Natural killer cell (primary cell): ENCODE measurements around the gene CHTF18. TPM values are rescaled to one million over a fixed set of nuclear protein-coding genes. Genes with fewer than 3 reads are reported as not detected.

Experiments
- ATAC-seq, 3 donors: fragments of 150-1000 bp in 2 of 3; fragments of 200-7000 bp in 1 of 3; cut with Tn5 transposase; 1 replicate in 1 of 3; 2 replicates in 2 of 3; pipeline ENCODE4 v1.10.0; 2021; ENCODE audit warnings: mild to moderate bottlenecking in 2 of 3, moderate library complexity in 2 of 3
- DNase-seq, 2 donors: peaks; one replicate each; pipeline versions ENCODE4 v3.0.0 to v3.0.0-alpha.2; 2013 to 2021; ENCODE audit warnings: mixed read lengths in 1 of 2
- H3K27ac ChIP-seq: one replicate; pipeline ENCODE4 v1.5.1; 2013; ENCODE audit warnings: mild to moderate bottlenecking, low read length
- H3K27me3 ChIP-seq: one replicate; pipeline ENCODE4 v1.6.1; 2013; ENCODE audit warnings: low read length; ENCODE audit not compliant: control insufficient read depth, insufficient read depth
- H3K36me3 ChIP-seq: one replicate; pipeline ENCODE4 v1.6.1; 2013; ENCODE audit warnings: low read length; ENCODE audit not compliant: control insufficient read depth, insufficient read depth
- H3K4me1 ChIP-seq: one replicate; pipeline ENCODE4 v1.6.1; 2013; ENCODE audit warnings: low read length; ENCODE audit not compliant: control insufficient read depth, insufficient read depth
- H3K4me3 ChIP-seq: one replicate; pipeline ENCODE4 v1.5.1; 2013; ENCODE audit warnings: low read length
- H3K9me3 ChIP-seq: one replicate; pipeline ENCODE4 v1.6.1; 2013; ENCODE audit warnings: low read length; ENCODE audit not compliant: control insufficient read depth, insufficient read depth
- H3K27ac Mint-ChIP-seq, 2 donors: one replicate each; pipeline ENCODE4 v1.8.0; 2022; ENCODE audit warnings: mild to moderate bottlenecking in 2 of 2, mixed read lengths in 2 of 2, moderate library complexity in 1 of 2
- H3K27me3 Mint-ChIP-seq, 2 donors: one replicate each; pipeline ENCODE4 v1.8.0; 2022; ENCODE audit warnings: low read depth in 2 of 2, mixed read lengths in 2 of 2
- H3K36me3 Mint-ChIP-seq: one replicate; pipeline ENCODE4 v1.8.0; 2022; ENCODE audit warnings: mixed read lengths
- H3K4me1 Mint-ChIP-seq, 2 donors: one replicate each; pipeline ENCODE4 v1.8.0; 2022; ENCODE audit warnings: mixed read lengths in 2 of 2
- H3K4me3 Mint-ChIP-seq: one replicate; pipeline ENCODE4 v1.8.0; 2022; ENCODE audit warnings: mild to moderate bottlenecking, moderate library complexity, mixed read lengths
- H3K9me3 Mint-ChIP-seq, 2 donors: one replicate each; pipeline ENCODE4 v1.8.0; 2022; ENCODE audit warnings: mixed read lengths in 2 of 2
- CTCF ChIP-seq: fragments of 200-600 bp; IDR thresholded peaks from one replicate; pipeline ENCODE4 v1.8.0; 2022; ENCODE audit warnings: antibody characterized with exemption
- WGBS: methylation state at CpG from one replicate; pipeline ENCODE4 v1.1.7; 2013; ENCODE audit warnings: missing lambda C conversion rate; ENCODE audit not compliant: insufficient coverage; 5-methylcytosine and 5-hydroxymethylcytosine counted together
- intact Hi-C: fragments of 100-400 bp; cut with micrococcal nuclease; formaldehyde crosslinking; loops from one replicate; pipeline ENCODE4 v1.14.2; 2022
- total RNA-seq, 4 donors: library from RNA; stranded (reverse); fragments of 120-200 nt in 1 of 4; gene quantifications; one replicate each; pipeline versions ENCODE4 v1.2.3 to v1.2.4, GENCODE V29; 2013 to 2022

The CHTF18 gene
- total RNA-seq, 3 donors from 2014 or later (not counting 1 experiment from before 2014, with no cell fraction given): 26.7 to 52.4 (median 40.5) TPM

DNA sequence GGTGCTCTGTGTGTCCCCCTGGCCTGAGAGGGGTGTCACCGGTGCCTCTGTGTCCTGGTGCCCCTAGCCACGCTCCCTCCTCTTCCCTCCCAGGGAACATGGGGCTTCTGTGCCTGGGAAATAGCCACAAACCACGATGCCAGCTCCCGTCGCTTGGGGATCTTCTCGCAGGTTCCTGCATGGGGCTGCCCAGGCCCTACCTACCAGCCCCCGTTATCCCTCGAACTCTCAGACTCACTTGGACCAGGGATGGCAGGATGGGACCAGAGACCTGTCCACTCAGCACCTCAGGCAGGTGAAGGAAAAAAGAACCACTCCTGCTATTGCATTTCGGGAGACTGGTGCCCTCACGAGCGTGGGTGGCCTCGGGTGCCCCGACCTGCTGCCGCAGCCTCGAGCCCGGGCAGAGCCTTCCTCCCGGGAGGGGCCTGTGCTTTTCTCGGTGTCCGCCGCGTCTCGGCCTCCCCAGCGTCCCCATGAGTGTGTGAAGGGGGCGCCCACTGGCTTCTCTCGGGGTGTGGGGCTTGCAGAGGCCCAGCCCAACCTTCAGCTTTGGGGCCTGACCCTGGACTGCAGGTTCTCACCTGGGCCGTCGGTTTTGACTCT, 53.1 kb downstream of the CHTF18 start:
- Mint-ChIP-seq H3K9me3 (peaks cover 0 to under 1% of the 10 kb centered on the region in 2 donors), H3K27ac (no peak overlapping the region), H3K36me3 (no peaks in the 10 kb centered on the region), H3K4me1 (no peaks in the 10 kb centered on the region), H3K4me3 (no peak overlapping the region), H3K27me3 (no peaks in the 10 kb centered on the region)
- no peak for ATAC-seq
- intact Hi-C loops: no loop called here
- H3K4me3 ChIP-seq: no peak overlapping the region
- H3K36me3 ChIP-seq: no peaks in the 10 kb centered on the region
- no peak overlapping the region for H3K27ac ChIP-seq
- DNase-seq: no peak
- no peak for TF ChIP-seq CTCF
- WGBS: 91% methylated on average over 27 of the region's 27 CpGs
- peaks cover 6% of the 10 kb centered on the region for H3K9me3 ChIP-seq
- H3K27me3 ChIP-seq: no peaks in the 10 kb centered on the region
- no peaks in the 10 kb centered on the region for H3K4me1 ChIP-seq

DNA sequence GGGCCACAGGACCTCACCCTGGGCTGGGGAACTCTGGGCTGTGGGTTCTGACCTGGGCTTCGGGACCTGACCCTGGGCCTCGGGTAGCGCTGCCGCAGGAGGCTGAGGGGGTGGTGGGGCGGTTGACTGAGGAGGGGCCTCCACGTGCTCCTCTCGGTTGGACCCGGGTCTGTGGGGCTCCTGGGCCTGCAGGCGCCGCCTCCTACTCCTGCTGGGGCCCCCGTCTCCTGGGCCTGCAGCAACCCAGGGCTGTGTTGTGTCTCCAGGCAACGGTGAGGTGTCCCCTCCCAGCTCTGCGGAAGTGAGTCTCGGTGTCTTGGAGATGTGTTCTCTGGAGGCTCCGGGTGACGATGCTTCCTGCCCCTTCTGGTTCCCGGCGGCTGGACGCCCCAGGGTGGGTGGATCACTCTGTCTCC, 53.6 kb downstream of the CHTF18 start:
- TF ChIP-seq CTCF: no peak
- Histone ChIP-seq H3K9me3 (peaks cover 2% of the 10 kb centered on the region), H3K4me3 (no peak overlapping the region), H3K36me3 (no peaks in the 10 kb centered on the region), H3K27me3 (no peaks in the 10 kb centered on the region), H3K27ac (no peak overlapping the region), H3K4me1 (no peaks in the 10 kb centered on the region)
- Mint-ChIP-seq H3K4me1 (no peaks in the 10 kb centered on the region), H3K27ac (no peak overlapping the region), H3K4me3 (no peak overlapping the region), H3K9me3 (no peaks in the 10 kb centered on the region), H3K36me3 (no peaks in the 10 kb centered on the region), H3K27me3 (no peaks in the 10 kb centered on the region)
- 80% methylated on average over 19 of the region's 19 CpGs for WGBS
- intact Hi-C loops: no loop called here
- ATAC-seq (no peak), DNase-seq (no peak)

DNA sequence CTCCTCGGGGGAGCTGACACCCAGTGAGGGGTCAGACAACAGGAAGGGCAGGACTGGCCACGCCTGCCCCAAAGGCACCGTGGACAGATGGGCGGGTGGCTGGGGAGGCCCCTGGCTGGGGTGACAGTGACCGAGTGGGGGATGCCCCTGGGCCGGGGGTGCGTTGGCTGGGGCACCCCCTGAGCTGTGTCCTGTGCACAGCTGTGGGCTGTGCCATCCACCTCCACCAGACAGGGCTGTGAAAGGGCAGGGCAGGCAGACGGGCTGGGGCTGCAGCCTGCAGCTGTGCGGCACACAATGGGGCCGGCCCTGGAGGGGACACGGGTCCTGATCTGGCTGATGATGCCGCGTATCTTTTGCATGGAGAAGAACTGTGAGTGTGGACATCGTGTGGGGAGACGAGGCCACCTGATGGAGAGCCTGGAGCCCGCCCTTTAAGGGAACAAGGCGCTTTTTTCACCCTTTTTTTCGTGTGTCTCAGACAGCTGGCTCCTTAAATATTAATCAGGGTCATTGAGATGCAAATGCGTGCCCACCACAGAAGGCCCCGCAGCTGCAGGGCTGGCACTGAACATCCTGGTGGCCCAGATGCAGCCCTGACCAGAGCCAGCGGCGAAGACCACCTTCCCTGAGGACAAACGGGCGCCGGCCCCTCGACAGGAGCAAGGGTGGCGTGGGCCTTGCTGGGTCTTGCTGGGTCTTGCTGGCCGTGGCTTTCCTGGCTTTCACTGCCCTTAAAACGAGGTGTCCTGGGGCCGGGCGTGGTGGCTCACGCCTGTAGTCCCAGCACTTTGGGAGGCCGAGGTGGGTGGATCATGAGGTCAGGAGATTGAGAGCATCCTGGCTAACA, 54.5 kb downstream of the CHTF18 start:
- H3K9me3 Mint-ChIP-seq: no peaks in the 10 kb centered on the region
- H3K4me3 ChIP-seq: no peak overlapping the region
- DNase-seq (no peak), ATAC-seq (no peak)
- intact Hi-C loops: no loop called here
- H3K27ac Mint-ChIP-seq: no peak overlapping the region
- no peak for TF ChIP-seq CTCF
- H3K4me1 Mint-ChIP-seq: no peaks in the 10 kb centered on the region
- no peaks in the 10 kb centered on the region for H3K4me1 ChIP-seq
- no peak overlapping the region for H3K4me3 Mint-ChIP-seq
- 85% methylated on average over 33 of the region's 33 CpGs for WGBS
- no peaks in the 10 kb centered on the region for H3K36me3 ChIP-seq
- H3K9me3 ChIP-seq: no peaks in the 10 kb centered on the region
- H3K36me3 Mint-ChIP-seq: no peaks in the 10 kb centered on the region
- H3K27me3 ChIP-seq: no peaks in the 10 kb centered on the region
- H3K27ac ChIP-seq: no peak overlapping the region
- no peaks in the 10 kb centered on the region for H3K27me3 Mint-ChIP-seq
